Measurements from ENCODE around the gene THBD.

The THBD gene

DNA sequence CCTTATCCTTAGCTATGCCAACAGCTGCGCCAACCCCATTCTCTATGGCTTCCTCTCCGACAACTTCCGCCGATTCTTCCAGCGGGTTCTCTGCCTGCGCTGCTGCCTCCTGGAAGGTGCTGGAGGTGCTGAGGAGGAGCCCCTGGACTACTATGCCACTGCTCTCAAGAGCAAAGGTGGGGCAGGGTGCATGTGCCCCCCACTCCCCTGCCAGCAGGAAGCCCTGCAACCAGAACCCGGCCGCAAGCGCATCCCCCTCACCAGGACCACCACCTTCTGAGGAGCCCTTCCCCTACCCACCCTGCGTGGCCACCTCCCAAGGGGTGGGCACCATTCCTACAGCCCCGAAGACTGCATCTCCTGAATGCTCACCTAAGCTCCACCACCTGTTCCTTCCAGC is 13.1 kb downstream of the THBD start:
- Mint-ChIP-seq H3K4me1 (peaks cover 25% of the 10 kb centered on the region), H3K9me3 (peaks cover 4% of the 10 kb centered on the region), H3K27me3 (ENCODE audit: low read depth, poor library complexity) (peaks cover 90% of the 10 kb centered on the region), H3K27ac (no peak overlapping the region), H3K36me3 (ENCODE audit: low read depth) (no peaks in the 10 kb centered on the region), H3K4me3 (peak overlapping the region; percentile 69)
- TF ChIP-seq, protein P1, sequence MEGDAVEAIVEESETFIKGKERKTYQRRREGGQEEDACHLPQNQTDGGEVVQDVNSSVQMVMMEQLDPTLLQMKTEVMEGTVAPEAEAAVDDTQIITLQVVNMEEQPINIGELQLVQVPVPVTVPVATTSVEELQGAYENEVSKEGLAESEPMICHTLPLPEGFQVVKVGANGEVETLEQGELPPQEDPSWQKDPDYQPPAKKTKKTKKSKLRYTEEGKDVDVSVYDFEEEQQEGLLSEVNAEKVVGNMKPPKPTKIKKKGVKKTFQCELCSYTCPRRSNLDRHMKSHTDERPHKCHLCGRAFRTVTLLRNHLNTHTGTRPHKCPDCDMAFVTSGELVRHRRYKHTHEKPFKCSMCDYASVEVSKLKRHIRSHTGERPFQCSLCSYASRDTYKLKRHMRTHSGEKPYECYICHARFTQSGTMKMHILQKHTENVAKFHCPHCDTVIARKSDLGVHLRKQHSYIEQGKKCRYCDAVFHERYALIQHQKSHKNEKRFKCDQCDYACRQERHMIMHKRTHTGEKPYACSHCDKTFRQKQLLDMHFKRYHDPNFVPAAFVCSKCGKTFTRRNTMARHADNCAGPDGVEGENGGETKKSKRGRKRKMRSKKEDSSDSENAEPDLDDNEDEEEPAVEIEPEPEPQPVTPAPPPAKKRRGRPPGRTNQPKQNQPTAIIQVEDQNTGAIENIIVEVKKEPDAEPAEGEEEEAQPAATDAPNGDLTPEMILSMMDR (IDR thresholded peaks at IDR 0.05), result no peak
- no peak for DNase-seq

DNA sequence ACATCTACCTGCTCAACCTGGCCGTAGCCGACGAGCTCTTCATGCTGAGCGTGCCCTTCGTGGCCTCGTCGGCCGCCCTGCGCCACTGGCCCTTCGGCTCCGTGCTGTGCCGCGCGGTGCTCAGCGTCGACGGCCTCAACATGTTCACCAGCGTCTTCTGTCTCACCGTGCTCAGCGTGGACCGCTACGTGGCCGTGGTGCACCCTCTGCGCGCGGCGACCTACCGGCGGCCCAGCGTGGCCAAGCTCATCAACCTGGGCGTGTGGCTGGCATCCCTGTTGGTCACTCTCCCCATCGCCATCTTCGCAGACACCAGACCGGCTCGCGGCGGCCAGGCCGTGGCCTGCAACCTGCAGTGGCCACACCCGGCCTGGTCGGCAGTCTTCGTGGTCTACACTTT is 13.7 kb downstream of the THBD start:
- no peak overlapping the region for H3K27ac Mint-ChIP-seq
- DNase-seq, result no peak
- H3K27me3 Mint-ChIP-seq (ENCODE audit: low read depth, poor library complexity), result peaks cover 87% of the 10 kb centered on the region
- TF ChIP-seq, protein P1 (IDR thresholded peaks at IDR 0.05), result no peak
- no peaks in the 10 kb centered on the region for H3K36me3 Mint-ChIP-seq (ENCODE audit: low read depth)
- H3K4me1 Mint-ChIP-seq, result peaks cover 25% of the 10 kb centered on the region
- H3K4me3 Mint-ChIP-seq, result no peak overlapping the region
- peaks cover 4% of the 10 kb centered on the region for H3K9me3 Mint-ChIP-seq

DNA sequence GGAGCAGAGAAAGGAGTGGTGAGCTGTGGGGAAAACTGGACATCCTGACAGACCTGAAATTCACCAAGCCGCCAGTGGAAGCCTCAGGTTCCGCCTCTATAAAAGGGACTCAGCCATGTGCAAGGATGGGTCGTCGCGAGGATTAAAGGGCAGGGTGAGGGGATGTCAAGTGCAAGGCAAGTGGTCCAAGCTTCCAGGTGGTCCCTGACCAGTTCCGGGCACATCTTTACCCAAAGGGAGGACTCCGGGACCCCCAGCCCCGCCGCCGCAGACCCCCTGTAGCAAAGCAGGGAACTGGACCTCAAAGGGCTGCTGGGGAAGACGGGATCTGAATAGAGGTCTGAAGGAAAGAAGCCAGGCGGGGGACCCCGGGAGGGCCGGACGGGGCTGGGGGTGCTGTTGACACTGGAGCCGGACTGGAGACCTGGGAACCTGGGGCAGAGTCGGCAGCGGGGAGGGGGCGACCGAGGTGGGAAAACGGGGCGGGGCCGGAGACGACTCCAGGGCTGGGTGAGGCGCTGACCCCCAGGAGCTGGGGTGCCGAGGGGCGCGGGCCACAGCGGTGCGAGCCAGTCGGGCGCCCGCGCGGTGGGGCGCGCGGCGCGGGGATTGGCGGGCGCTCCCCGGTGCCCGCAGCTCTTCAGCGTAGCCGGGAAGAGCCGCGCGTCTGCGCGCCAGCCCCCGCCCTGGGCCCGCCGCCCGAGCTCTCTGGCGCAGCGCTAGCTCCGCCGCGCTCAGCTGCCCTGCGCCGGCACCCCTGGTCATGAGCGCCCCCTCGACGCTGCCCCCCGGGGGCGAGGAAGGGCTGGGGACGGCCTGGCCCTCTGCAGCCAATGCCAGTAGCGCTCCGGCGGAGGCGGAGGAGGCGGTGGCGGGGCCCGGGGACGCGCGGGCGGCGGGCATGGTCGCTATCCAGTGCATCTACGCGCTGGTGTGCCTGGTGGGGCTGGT is 14.5 kb downstream of the THBD start, which contains the start of gene SSTR4:
Gene SSTR4 (plus strand): TSS at position 592 of the 951 bp plus-strand sequence. CDS start 172 bp downstream, at position 764.
- DNase-seq, result peak; percentile 56
- Mint-ChIP-seq H3K9me3 (peaks cover 4% of the 10 kb centered on the region), H3K4me3 (peak within 1 kb of the TSS; percentile 62), H3K27ac (no peak within 1 kb of the TSS), H3K27me3 (ENCODE audit: low read depth, poor library complexity) (peaks cover 84% of the 10 kb centered on the region), H3K36me3 (ENCODE audit: low read depth) (no peaks in the 10 kb centered on the region), H3K4me1 (peaks cover 25% of the 10 kb centered on the region)
- TF ChIP-seq, protein P1 (IDR thresholded peaks at IDR 0.05), result no peak

DNA sequence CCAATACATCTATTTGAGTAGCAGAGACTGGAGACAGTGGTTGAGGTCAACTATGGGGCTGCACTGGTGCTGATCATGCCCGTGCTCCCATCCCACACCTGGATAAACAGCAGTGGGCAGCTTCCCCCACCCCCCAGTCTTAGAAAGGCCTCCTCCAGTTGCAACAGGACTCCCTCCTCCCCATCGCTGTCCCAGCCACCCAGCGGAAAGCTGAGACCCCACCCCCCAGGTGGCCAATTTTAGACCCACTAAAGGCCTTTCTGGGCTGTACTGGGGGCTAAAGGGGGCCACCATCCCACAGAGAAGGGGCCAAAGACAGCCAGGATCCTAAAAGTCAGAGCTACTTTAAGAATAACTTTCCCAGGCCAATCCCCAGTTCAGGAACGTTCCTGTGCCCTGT is 15.6 kb downstream of the THBD start:
- Mint-ChIP-seq H3K4me1 (peaks cover 21% of the 10 kb centered on the region), H3K4me3 (no peak overlapping the region), H3K9me3 (peaks cover 4% of the 10 kb centered on the region), H3K27me3 (ENCODE audit: low read depth, poor library complexity) (peaks cover 84% of the 10 kb centered on the region), H3K27ac (no peak overlapping the region), H3K36me3 (ENCODE audit: low read depth) (no peaks in the 10 kb centered on the region)
- TF ChIP-seq, protein P1 (IDR thresholded peaks at IDR 0.05), result no peak
- DNase-seq, result no peak

DNA sequence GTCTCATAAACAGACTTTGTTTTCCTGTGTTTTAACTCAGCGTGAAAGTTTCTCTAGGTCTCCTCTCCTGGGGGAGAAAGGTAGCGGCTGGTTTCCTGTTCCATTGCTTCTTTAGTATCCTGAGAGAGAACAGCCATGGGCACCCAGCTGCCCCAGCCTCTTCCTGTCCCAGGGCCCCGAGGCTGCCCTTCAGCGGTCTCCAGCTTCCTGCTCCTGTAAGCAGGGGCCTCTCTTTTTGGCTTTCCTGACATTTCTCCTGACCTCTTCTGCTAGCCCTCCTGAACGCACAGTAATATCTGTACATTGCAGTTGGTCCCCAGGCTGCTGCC is 16.8 kb downstream of the THBD start:
- peaks cover 75% of the 10 kb centered on the region for H3K27me3 Mint-ChIP-seq (ENCODE audit: low read depth, poor library complexity)
- H3K36me3 Mint-ChIP-seq (ENCODE audit: low read depth), result no peaks in the 10 kb centered on the region
- H3K9me3 Mint-ChIP-seq, result peaks cover 4% of the 10 kb centered on the region
- TF ChIP-seq, protein P1 (IDR thresholded peaks at IDR 0.05), result no peak
- no peak for DNase-seq
- peaks cover 15% of the 10 kb centered on the region for H3K4me1 Mint-ChIP-seq
- no peak overlapping the region for H3K27ac Mint-ChIP-seq
- no peak overlapping the region for H3K4me3 Mint-ChIP-seq

Measured in nephron progenitor cell (in vitro differentiated cells).